ENCODE measurements around the gene MAP1B.

The MAP1B gene

DNA sequence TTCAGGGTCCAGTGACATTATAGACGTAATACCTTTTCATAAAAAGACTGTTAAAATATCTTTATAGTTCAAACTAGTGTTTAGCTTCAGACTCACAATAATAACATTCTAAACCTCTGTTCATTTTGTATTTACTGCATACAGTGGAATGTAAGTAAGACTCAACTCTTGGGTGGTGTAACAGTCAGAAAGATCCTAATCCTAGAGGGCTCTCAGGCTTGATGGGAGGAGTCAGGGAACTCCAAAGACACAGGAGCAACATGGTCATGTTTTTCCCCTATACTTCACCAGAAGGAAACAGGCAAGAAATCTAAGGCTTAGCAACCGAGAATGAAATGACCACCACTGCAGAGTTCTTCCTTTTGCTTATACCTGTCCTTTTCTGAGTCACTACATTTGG lies 130.1 kb downstream of the MAP1B start:
- Histone ChIP-seq H3K4me3 (ENCODE audit: low read depth, low read length, poor library complexity, severe bottlenecking) (no peak overlapping the region), H3K27ac (ENCODE audit: low read depth, low read length, poor library complexity, severe bottlenecking) (no peak overlapping the region), H2AFZ (ENCODE audit: low read length) (no peak overlapping the region), H3K9me2 (ENCODE audit: low read depth, low read length) (no peaks in the 10 kb centered on the region), H3K9me3 (ENCODE audit: low read length) (no peaks in the 10 kb centered on the region), H3K27me3 (ENCODE audit: insufficient read depth, low read length) (no peaks in the 10 kb centered on the region), H3K79me2 (ENCODE audit: insufficient read depth, low read length) (no peaks in the 10 kb centered on the region), H3F3A (ENCODE audit: insufficient read depth, low read length) (no peaks in the 10 kb centered on the region; the same call in 1 of the 2 replicates), H3K36me3 (ENCODE audit: insufficient read depth, low read length) (peaks cover 42% of the 10 kb centered on the region), H4K20me1 (ENCODE audit: insufficient read depth, low read length) (no peaks in the 10 kb centered on the region), H3K4me1 (ENCODE audit: insufficient read depth, low read length, severe bottlenecking) (peaks cover 41% of the 10 kb centered on the region), H3K9ac (ENCODE audit: low read length) (no peak overlapping the region), H3K4me2 (ENCODE audit: low read length) (no peak overlapping the region)
- TF ChIP-seq EZH2 (IDR thresholded peaks at IDR 0.05; ENCODE audit: borderline replicate concordance, low read length), result no peak
- TF ChIP-seq, protein P1, sequence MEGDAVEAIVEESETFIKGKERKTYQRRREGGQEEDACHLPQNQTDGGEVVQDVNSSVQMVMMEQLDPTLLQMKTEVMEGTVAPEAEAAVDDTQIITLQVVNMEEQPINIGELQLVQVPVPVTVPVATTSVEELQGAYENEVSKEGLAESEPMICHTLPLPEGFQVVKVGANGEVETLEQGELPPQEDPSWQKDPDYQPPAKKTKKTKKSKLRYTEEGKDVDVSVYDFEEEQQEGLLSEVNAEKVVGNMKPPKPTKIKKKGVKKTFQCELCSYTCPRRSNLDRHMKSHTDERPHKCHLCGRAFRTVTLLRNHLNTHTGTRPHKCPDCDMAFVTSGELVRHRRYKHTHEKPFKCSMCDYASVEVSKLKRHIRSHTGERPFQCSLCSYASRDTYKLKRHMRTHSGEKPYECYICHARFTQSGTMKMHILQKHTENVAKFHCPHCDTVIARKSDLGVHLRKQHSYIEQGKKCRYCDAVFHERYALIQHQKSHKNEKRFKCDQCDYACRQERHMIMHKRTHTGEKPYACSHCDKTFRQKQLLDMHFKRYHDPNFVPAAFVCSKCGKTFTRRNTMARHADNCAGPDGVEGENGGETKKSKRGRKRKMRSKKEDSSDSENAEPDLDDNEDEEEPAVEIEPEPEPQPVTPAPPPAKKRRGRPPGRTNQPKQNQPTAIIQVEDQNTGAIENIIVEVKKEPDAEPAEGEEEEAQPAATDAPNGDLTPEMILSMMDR (IDR thresholded peaks at IDR 0.05; ENCODE audit: low read length), result no peak

DNA sequence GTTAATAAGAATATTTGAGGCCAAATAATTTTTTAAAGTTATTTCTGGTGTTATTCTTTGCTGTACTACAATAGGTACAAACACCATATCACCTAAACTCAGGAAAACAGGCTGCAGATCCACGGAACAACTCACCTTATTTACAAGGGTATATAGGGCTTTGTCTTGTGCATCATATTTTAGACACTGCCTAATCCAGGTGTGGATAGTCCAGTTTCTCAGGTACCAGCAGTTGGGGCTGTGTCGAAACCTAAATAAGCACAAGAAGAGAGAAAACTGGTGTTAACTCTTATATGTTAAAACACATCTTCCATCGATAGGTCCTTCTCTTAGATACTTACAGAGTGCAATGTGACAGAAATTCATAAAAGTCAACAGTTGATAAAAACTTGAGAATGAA lies 130.6 kb downstream of the MAP1B start:
- no peaks in the 10 kb centered on the region for H3K9me2 ChIP-seq (ENCODE audit: low read depth, low read length)
- H3K9ac ChIP-seq (ENCODE audit: low read length), result no peak overlapping the region
- no peaks in the 10 kb centered on the region for H4K20me1 ChIP-seq (ENCODE audit: insufficient read depth, low read length)
- no peak overlapping the region for H3K4me3 ChIP-seq (ENCODE audit: low read depth, low read length, poor library complexity, severe bottlenecking)
- no peaks in the 10 kb centered on the region for H3K27me3 ChIP-seq (ENCODE audit: insufficient read depth, low read length)
- TF ChIP-seq, protein P1 (IDR thresholded peaks at IDR 0.05; ENCODE audit: low read length), result no peak
- TF ChIP-seq EZH2 (IDR thresholded peaks at IDR 0.05; ENCODE audit: borderline replicate concordance, low read length), result no peak
- H3F3A ChIP-seq (ENCODE audit: insufficient read depth, low read length), result no peaks in the 10 kb centered on the region; the same call in 1 of the 2 replicates
- H2AFZ ChIP-seq (ENCODE audit: low read length), result no peak overlapping the region
- H3K4me1 ChIP-seq (ENCODE audit: insufficient read depth, low read length, severe bottlenecking), result peaks cover 38% of the 10 kb centered on the region
- 0 out of 2 replicates have a peak, but pooled peaks cover under 1% of the 10 kb centered on the region for H3K79me2 ChIP-seq (ENCODE audit: insufficient read depth, low read length)
- H3K4me2 ChIP-seq (ENCODE audit: low read length), result no peak overlapping the region
- peaks cover 42% of the 10 kb centered on the region for H3K36me3 ChIP-seq (ENCODE audit: insufficient read depth, low read length)
- H3K27ac ChIP-seq (ENCODE audit: low read depth, low read length, poor library complexity, severe bottlenecking), result no peak overlapping the region
- no peaks in the 10 kb centered on the region for H3K9me3 ChIP-seq (ENCODE audit: low read length)

DNA sequence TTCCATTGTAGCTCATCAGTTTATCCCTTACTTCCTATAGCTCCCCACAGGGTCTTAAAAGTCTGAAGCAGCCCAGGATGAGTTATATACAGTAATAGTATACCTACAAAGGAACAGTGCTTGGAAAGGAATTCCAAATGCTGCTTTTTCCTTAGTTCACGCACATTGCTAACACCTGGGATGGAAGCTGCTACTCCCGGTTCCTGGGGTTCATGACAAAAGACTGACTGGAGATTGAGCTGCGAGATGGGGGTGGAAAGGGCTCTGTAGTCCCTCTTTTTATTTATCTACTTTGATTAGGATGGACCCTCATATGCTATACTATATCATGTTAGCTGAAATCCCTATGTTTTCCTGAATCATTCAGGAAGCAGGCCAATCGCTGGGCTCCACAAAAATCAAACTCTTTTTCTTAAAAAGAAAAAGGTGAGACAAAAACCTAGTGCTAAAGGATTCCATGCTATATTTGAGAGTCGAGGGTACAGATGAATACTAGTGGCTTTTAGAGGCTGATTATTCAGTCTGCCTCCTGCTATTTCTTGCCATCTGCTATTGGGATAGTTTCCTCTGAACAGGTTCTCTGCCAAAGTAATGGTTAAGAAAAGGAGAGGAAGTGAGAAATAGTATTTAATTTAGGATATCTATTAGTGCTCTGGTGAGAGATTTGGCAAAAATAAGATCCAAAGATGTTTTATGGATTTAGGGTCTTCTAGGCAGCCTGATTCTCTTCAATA lies 131.6 kb downstream of the MAP1B start:
- no peaks in the 10 kb centered on the region for H3F3A ChIP-seq (ENCODE audit: insufficient read depth, low read length)
- peaks cover 36% of the 10 kb centered on the region for H3K4me1 ChIP-seq (ENCODE audit: insufficient read depth, low read length, severe bottlenecking)
- no peaks in the 10 kb centered on the region for H4K20me1 ChIP-seq (ENCODE audit: insufficient read depth, low read length)
- H3K27me3 ChIP-seq (ENCODE audit: insufficient read depth, low read length), result no peaks in the 10 kb centered on the region
- no peak overlapping the region for H3K4me2 ChIP-seq (ENCODE audit: low read length)
- H3K36me3 ChIP-seq (ENCODE audit: insufficient read depth, low read length), result peaks cover 42% of the 10 kb centered on the region
- H3K9ac ChIP-seq (ENCODE audit: low read length), result no peak overlapping the region
- H3K9me3 ChIP-seq (ENCODE audit: low read length), result no peaks in the 10 kb centered on the region
- H3K9me2 ChIP-seq (ENCODE audit: low read depth, low read length), result no peaks in the 10 kb centered on the region
- no peak overlapping the region for H2AFZ ChIP-seq (ENCODE audit: low read length)
- no peak overlapping the region for H3K27ac ChIP-seq (ENCODE audit: low read depth, low read length, poor library complexity, severe bottlenecking)
- H3K79me2 ChIP-seq (ENCODE audit: insufficient read depth, low read length), result peaks cover 10% of the 10 kb centered on the region
- H3K4me3 ChIP-seq (ENCODE audit: low read depth, low read length, poor library complexity, severe bottlenecking), result no peak overlapping the region
- TF ChIP-seq, protein P1 (IDR thresholded peaks at IDR 0.05; ENCODE audit: low read length), result no peak
- no peak for TF ChIP-seq EZH2 (IDR thresholded peaks at IDR 0.05; ENCODE audit: borderline replicate concordance, low read length)

Measured in OCI-LY1 (cell line).